WTC11 (cell line): Measurements from ENCODE around the gene ANP32E. TPM values are rescaled to one million over a fixed set of nuclear protein-coding genes. Genes with fewer than 3 reads are reported as not detected.

Experiments used
- ATAC-seq: fragments of 200-7000 bp; cut with Tn5 transposase; 2 replicates; pipeline ENCODE4 v1.10.0; 2021; ENCODE audit warnings: mild to moderate bottlenecking, moderate library complexity
- CTCF ChIA-PET: fragments of 300-600 bp; sonication (Branson Sonifier 250); formaldehyde crosslinking; loops from one replicate; lab custom pipeline; 2021; ENCODE audit warnings: antibody characterized with exemption; lab: Charles Lee
- POLR2A ChIA-PET: fragments of 350-600 bp; sonication (Branson Sonifier 250); formaldehyde crosslinking; loops from one replicate; lab custom pipeline; 2021; ENCODE audit warnings: antibody characterized with exemption; lab: Charles Lee
- DNase-seq: peaks from one replicate; pipeline ENCODE4 v3.0.0; 2021; ENCODE audit warnings: low spot score
- H3K27ac Mint-ChIP-seq: 2 replicates; pipeline ENCODE4 v1.8.0; 2021; ENCODE audit warnings: mixed read lengths
- H3K27me3 Mint-ChIP-seq: 2 replicates; pipeline ENCODE4 v1.8.0; 2021; ENCODE audit warnings: low read depth, mild to moderate bottlenecking, moderate library complexity, mixed read lengths
- H3K36me3 Mint-ChIP-seq: 2 replicates; pipeline ENCODE4 v1.8.0; 2021; ENCODE audit warnings: mixed read lengths
- H3K4me1 Mint-ChIP-seq: 2 replicates; pipeline ENCODE4 v1.8.0; 2022; ENCODE audit warnings: mixed read lengths
- H3K4me3 Mint-ChIP-seq: 2 replicates; pipeline ENCODE4 v1.8.0; 2021; ENCODE audit warnings: mild to moderate bottlenecking, moderate library complexity, mixed read lengths
- H3K9me3 Mint-ChIP-seq: 2 replicates; pipeline ENCODE4 v1.8.0; 2021; ENCODE audit warnings: mixed read lengths
- MYBL2 ChIP-seq: sonication (generic); formaldehyde crosslinking; IDR thresholded peaks from 2 replicates; pipeline ENCODE4 v1.8.1; 2023; ENCODE audit warnings: mild to moderate bottlenecking, moderate library complexity, missing genetic modification reagents
- NFATC4 ChIP-seq: fragments of 250-450 bp; sonication (Bioruptor Pico); IDR thresholded peaks from 2 replicates; pipeline ENCODE4 v1.9.0; 2021; ENCODE audit warnings: mild to moderate bottlenecking
- TEAD4 ChIP-seq: sonication (generic); formaldehyde crosslinking; IDR thresholded peaks from 2 replicates; pipeline ENCODE4 v1.8.0; 2022; ENCODE audit warnings: mild to moderate bottlenecking, missing genetic modification reagents
- ZNF232 ChIP-seq: sonication (generic); formaldehyde crosslinking; IDR thresholded peaks from 2 replicates; pipeline ENCODE4 v1.8.0; 2022; ENCODE audit warnings: mild to moderate bottlenecking, missing genetic modification reagents
- total RNA-seq: library from RNA; stranded (reverse); gene quantifications from 3 replicates; pipeline ENCODE4 v1.2.3, GENCODE V29; 2021
- TF ChIP-seq, protein P1 (sequence below): sonication (generic); formaldehyde crosslinking; IDR thresholded peaks from 2 replicates; pipeline ENCODE4 v1.8.0; 2022; ENCODE audit warnings: mild to moderate bottlenecking, missing genetic modification reagents
- TF ChIP-seq, protein P2 (sequence below): sonication (generic); formaldehyde crosslinking; IDR thresholded peaks from 2 replicates; pipeline ENCODE4 v1.8.0; 2022; ENCODE audit warnings: mild to moderate bottlenecking, missing genetic modification reagents
- TF ChIP-seq, protein P3 (sequence below): fragments of 250-450 bp; sonication (Bioruptor Pico); IDR thresholded peaks from 2 replicates; pipeline ENCODE4 v1.9.0; 2021; ENCODE audit warnings: mild to moderate bottlenecking, borderline replicate concordance
- TF ChIP-seq, protein P4 (sequence below): fragments of 250-450 bp; sonication (Bioruptor Pico); IDR thresholded peaks from 2 replicates; pipeline ENCODE4 v1.8.0; 2021; ENCODE audit warnings: mild to moderate bottlenecking
- TF ChIP-seq, protein P5 (sequence below): sonication (generic); formaldehyde crosslinking; IDR thresholded peaks from 2 replicates; pipeline ENCODE4 v1.8.0; 2023; ENCODE audit warnings: mild to moderate bottlenecking, missing genetic modification reagents
- TF ChIP-seq, protein P6 (sequence below): fragments of 250-450 bp; sonication (Bioruptor Pico); conservative IDR thresholded peaks from 2 replicates; pipeline ENCODE4 v1.9.0; 2021; ENCODE audit warnings: mild to moderate bottlenecking

ANP32E gene
- total RNA-seq, 1 experiment from 2014 or later: 119 TPM

DNA sequence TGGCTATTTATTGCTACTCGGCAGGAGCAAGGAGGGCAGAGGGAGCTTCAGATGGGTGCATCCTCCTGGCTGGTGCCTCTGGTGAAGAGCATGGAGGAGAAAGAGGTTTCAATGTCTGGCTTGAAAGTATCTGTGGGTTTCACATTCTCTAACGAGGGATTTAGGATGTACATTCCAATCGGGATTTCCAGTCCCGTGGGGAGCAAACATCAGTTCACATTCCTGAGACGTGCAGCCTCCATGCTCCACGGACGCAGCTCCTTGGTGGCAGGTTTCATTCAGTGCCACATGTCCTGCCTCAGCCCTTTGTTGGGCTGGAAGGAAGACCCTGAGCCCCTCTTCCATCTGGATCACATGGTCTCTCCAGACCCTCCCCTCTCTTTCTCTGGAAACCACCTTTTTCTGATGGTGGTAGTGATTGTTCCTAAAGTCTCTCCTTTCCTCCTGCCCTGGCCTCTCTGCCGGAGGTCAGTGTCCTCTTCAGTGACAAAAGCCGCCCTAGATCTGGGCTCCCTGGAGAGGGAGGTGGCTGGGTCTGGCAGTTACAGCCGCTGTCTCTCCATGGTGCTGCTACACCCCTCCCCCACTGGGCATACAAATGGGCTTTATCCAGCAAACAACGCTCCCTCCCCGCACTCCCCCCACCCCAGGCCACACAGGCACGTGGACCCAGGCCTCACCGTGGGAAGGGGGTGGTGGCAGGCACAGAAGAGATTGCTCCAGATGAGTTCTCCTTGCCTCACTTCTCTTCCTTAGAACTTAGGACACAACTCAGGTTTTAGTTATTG lies 20.8 kb upstream of the ANP32E start (continued):
- TF ChIP-seq, protein P1, sequence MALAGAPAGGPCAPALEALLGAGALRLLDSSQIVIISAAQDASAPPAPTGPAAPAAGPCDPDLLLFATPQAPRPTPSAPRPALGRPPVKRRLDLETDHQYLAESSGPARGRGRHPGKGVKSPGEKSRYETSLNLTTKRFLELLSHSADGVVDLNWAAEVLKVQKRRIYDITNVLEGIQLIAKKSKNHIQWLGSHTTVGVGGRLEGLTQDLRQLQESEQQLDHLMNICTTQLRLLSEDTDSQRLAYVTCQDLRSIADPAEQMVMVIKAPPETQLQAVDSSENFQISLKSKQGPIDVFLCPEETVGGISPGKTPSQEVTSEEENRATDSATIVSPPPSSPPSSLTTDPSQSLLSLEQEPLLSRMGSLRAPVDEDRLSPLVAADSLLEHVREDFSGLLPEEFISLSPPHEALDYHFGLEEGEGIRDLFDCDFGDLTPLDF (CRISPR knock-in tag): no peak
- TF ChIP-seq, protein P2, sequence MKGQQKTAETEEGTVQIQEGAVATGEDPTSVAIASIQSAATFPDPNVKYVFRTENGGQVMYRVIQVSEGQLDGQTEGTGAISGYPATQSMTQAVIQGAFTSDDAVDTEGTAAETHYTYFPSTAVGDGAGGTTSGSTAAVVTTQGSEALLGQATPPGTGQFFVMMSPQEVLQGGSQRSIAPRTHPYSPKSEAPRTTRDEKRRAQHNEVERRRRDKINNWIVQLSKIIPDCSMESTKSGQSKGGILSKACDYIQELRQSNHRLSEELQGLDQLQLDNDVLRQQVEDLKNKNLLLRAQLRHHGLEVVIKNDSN (CRISPR knock-in tag): peak; percentile 75
- TF ChIP-seq MYBL2 (CRISPR knock-in tag): peak; percentile 21; the same call in 1 of the 2 replicates
- TF ChIP-seq, protein P3, sequence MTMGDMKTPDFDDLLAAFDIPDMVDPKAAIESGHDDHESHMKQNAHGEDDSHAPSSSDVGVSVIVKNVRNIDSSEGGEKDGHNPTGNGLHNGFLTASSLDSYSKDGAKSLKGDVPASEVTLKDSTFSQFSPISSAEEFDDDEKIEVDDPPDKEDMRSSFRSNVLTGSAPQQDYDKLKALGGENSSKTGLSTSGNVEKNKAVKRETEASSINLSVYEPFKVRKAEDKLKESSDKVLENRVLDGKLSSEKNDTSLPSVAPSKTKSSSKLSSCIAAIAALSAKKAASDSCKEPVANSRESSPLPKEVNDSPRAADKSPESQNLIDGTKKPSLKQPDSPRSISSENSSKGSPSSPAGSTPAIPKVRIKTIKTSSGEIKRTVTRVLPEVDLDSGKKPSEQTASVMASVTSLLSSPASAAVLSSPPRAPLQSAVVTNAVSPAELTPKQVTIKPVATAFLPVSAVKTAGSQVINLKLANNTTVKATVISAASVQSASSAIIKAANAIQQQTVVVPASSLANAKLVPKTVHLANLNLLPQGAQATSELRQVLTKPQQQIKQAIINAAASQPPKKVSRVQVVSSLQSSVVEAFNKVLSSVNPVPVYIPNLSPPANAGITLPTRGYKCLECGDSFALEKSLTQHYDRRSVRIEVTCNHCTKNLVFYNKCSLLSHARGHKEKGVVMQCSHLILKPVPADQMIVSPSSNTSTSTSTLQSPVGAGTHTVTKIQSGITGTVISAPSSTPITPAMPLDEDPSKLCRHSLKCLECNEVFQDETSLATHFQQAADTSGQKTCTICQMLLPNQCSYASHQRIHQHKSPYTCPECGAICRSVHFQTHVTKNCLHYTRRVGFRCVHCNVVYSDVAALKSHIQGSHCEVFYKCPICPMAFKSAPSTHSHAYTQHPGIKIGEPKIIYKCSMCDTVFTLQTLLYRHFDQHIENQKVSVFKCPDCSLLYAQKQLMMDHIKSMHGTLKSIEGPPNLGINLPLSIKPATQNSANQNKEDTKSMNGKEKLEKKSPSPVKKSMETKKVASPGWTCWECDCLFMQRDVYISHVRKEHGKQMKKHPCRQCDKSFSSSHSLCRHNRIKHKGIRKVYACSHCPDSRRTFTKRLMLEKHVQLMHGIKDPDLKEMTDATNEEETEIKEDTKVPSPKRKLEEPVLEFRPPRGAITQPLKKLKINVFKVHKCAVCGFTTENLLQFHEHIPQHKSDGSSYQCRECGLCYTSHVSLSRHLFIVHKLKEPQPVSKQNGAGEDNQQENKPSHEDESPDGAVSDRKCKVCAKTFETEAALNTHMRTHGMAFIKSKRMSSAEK (CRISPR knock-in tag): no peak
- TF ChIP-seq, protein P4, sequence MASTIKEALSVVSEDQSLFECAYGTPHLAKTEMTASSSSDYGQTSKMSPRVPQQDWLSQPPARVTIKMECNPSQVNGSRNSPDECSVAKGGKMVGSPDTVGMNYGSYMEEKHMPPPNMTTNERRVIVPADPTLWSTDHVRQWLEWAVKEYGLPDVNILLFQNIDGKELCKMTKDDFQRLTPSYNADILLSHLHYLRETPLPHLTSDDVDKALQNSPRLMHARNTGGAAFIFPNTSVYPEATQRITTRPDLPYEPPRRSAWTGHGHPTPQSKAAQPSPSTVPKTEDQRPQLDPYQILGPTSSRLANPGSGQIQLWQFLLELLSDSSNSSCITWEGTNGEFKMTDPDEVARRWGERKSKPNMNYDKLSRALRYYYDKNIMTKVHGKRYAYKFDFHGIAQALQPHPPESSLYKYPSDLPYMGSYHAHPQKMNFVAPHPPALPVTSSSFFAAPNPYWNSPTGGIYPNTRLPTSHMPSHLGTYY: no peak
- no peak for TF ChIP-seq NFATC4 (CRISPR knock-in tag)
- TF ChIP-seq, protein P5, sequence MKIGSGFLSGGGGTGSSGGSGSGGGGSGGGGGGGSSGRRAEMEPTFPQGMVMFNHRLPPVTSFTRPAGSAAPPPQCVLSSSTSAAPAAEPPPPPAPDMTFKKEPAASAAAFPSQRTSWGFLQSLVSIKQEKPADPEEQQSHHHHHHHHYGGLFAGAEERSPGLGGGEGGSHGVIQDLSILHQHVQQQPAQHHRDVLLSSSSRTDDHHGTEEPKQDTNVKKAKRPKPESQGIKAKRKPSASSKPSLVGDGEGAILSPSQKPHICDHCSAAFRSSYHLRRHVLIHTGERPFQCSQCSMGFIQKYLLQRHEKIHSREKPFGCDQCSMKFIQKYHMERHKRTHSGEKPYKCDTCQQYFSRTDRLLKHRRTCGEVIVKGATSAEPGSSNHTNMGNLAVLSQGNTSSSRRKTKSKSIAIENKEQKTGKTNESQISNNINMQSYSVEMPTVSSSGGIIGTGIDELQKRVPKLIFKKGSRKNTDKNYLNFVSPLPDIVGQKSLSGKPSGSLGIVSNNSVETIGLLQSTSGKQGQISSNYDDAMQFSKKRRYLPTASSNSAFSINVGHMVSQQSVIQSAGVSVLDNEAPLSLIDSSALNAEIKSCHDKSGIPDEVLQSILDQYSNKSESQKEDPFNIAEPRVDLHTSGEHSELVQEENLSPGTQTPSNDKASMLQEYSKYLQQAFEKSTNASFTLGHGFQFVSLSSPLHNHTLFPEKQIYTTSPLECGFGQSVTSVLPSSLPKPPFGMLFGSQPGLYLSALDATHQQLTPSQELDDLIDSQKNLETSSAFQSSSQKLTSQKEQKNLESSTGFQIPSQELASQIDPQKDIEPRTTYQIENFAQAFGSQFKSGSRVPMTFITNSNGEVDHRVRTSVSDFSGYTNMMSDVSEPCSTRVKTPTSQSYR (CRISPR knock-in tag): 0 out of 2 replicates have a peak, but pooled peaks have one; percentile 22

DNA sequence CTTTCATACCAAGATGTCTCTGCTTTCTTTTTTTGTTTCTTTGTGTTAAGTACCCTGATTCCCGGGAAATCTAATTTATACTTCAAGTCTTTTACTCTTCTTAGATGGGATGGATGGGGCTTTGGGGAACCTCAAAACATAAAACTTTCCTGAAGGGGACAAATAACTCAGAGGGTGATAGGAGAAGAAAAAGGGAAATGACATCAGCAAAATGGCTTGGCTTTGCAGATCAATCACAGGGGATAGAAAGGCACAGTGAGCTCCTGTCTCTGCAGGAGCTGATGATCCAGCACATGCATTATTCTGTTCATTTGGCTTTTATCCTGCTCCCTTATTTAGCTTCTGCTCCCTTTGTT lies 20.3 kb upstream of the ANP32E start:
- Mint-ChIP-seq H3K36me3 (peaks cover 3% of the 10 kb centered on the region; the same call in 1 of the 2 replicates), H3K9me3 (no peaks in the 10 kb centered on the region), H3K4me3 (peak overlapping the region; percentile 83), H3K27me3 (no peaks in the 10 kb centered on the region), H3K4me1 (peaks cover 44% of the 10 kb centered on the region), H3K27ac (peak overlapping the region; percentile 95)
- TF ChIP-seq, protein P6, sequence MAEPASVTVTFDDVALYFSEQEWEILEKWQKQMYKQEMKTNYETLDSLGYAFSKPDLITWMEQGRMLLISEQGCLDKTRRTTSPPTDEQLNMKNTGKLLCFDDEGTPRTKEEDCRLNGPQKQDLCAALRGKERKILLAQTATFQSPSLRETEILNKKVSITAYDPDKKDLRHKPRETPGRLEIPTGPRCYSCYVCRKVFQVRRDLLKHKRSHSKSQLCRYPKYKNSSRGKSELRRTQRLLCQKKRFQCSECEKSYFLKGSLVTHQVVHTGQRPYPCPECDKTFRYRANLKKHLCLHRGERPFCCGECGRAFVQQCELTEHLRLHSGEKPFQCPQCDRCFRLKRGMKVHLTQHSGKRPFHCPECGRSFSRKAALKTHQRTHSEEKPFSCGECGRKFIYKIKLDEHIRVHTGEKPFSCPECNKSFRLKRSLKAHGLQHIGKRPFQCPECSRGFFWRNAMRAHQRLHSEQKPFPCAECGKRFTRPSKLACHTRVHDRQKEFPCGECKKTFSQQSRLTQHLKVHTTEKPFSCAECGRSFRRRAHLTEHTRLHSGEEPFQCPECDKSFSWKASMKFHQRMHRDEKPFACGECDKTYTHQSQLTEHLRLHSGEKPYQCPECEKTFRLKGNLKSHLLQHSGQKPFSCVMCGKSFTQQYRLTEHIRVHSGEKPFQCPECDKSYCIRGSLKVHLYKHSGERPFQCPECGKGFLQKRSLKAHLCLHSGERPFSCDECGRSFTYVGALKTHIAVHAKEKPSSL: no peak
- TF ChIP-seq TEAD4 (CRISPR knock-in tag) (no peak), ZNF232 (CRISPR knock-in tag) (no peak)
- ATAC-seq (no peak), DNase-seq (no peak)
- ChIA-PET CTCF (interaction anchor here (0.5 to 6.9 kb wide), 18 partner anchors 10 to 750 kb away, joined by 3 to 123 read pairs (median 4); partner anchors contain the start of genes APH1A, C1orf54, CIART and MINDY1), POLR2A (interaction anchor here (1.5 to 3.3 kb wide), 4 partner anchors 13 to 108 kb away, joined by 6 to 43 read pairs (median 22); partner anchors contain the start of genes APH1A, C1orf54, CIART and RPRD2)
